H1 (cell line): ENCODE data around the gene RBM26. TPM values are rescaled to one million over a fixed set of nuclear protein-coding genes. Genes with fewer than 3 reads are reported as not detected.

Source experiments
- CTCF ChIA-PET: fragments of 300-600 bp; sonication (Branson Sonifier 250); formaldehyde crosslinking; loops from one replicate; lab custom pipeline; 2021; ENCODE audit not compliant: partially characterized antibody; lab: Charles Lee
- POLR2A ChIA-PET: fragments of 300-600 bp; sonication (Branson Sonifier 250); formaldehyde crosslinking; loops from one replicate; lab custom pipeline; 2021; ENCODE audit warnings: inconsistent platforms; ENCODE audit not compliant: partially characterized antibody; lab: Charles Lee
- DNase-seq, 2 experiments: peaks; one replicate each; pipeline versions ENCODE4 v3.0.0 to v3.0.0-alpha.2; 2010 to 2022; ENCODE audit warnings: low spot score in 2 of 2, low read depth in 1 of 2, mixed read lengths in 1 of 2
- FAIRE-seq: peaks from 2 replicates; lab custom pipeline; 2011; peaks lifted over from hg19 to GRCh38; lab: Jason Lieb, UNC
- H2AFZ ChIP-seq: 2 replicates; pipeline ENCODE4 v1.8.1; 2012; ENCODE audit warnings: low read length, inconsistent platforms
- H2AK5ac ChIP-seq: 2 replicates; pipeline ENCODE4 v1.6.1; 2013; ENCODE audit warnings: low read depth, low read length
- H2BK120ac ChIP-seq: replicated peaks from 2 replicates; pipeline ENCODE3; 2013; ENCODE audit warnings: low read depth, low read length, inconsistent platforms
- H2BK12ac ChIP-seq: 2 replicates; pipeline ENCODE4 v1.6.1; 2013; ENCODE audit warnings: low read depth, low read length
- H2BK15ac ChIP-seq: 2 replicates; pipeline ENCODE4 v1.6.1; 2013; ENCODE audit warnings: low read length
- H2BK20ac ChIP-seq: 2 replicates; pipeline ENCODE4 v1.6.1; 2013; ENCODE audit warnings: low read length
- H2BK5ac ChIP-seq: 2 replicates; pipeline ENCODE4 v1.6.1; 2013; ENCODE audit warnings: low read depth, low read length
- H3K14ac ChIP-seq: 2 replicates; pipeline ENCODE4 v1.6.1; 2013; ENCODE audit warnings: inconsistent platforms; ENCODE audit not compliant: insufficient read length
- H3K18ac ChIP-seq: 2 replicates; pipeline ENCODE4 v1.6.1; 2013; ENCODE audit warnings: low read length; ENCODE audit errors: extremely low read depth
- H3K23ac ChIP-seq: 2 replicates; pipeline ENCODE4 v1.6.1; 2013; ENCODE audit warnings: inconsistent platforms; ENCODE audit not compliant: insufficient read length
- H3K23me2 ChIP-seq: 2 replicates; pipeline ENCODE4 v1.6.1; 2013; ENCODE audit warnings: low read depth, low read length
- H3K27ac ChIP-seq: 2 replicates; pipeline ENCODE4 v1.6.1; 2011; ENCODE audit warnings: low read depth, low read length, inconsistent platforms
- H3K27me3 ChIP-seq, 4 experiments: replicated peaks in 1 of 4; 1 replicate in 1 of 4; 2 replicates in 3 of 4; pipeline versions ENCODE4 v1.6.1 to v1.8.1; 2011 to 2013; ENCODE audit warnings: low read length in 3 of 4, mild to moderate bottlenecking in 3 of 4, inconsistent platforms in 2 of 4, mixed read lengths in 2 of 4, moderate library complexity in 1 of 4; ENCODE audit not compliant: control insufficient read depth in 3 of 4, insufficient read depth in 3 of 4; ENCODE audit errors: extremely low read depth in 1 of 4
- H3K36me3 ChIP-seq, 4 experiments: 2 replicates each; pipeline versions ENCODE4 v1.6.1 to v1.8.1; 2011 to 2013; ENCODE audit warnings: mild to moderate bottlenecking in 4 of 4, low read length in 3 of 4, moderate library complexity in 2 of 4, control low read depth in 1 of 4, inconsistent platforms in 1 of 4; ENCODE audit not compliant: insufficient read depth in 4 of 4, control insufficient read depth in 2 of 4
- H3K4ac ChIP-seq: replicated peaks from 2 replicates; pipeline ENCODE3; 2013; ENCODE audit warnings: low read length, low read depth, mixed read lengths, inconsistent platforms; ENCODE audit not compliant: insufficient read length
- H3K4me1 ChIP-seq, 4 experiments: replicated peaks in 1 of 4; 1 replicate in 1 of 4; 2 replicates in 3 of 4; pipeline versions ENCODE4 v1.6.1 to v1.8.1; 2011 to 2013; ENCODE audit warnings: low read length in 3 of 4, inconsistent platforms in 2 of 4, mixed read lengths in 1 of 4; ENCODE audit not compliant: insufficient read depth in 4 of 4, control insufficient read depth in 3 of 4
- H3K4me2 ChIP-seq, 2 experiments: 2 replicates each; pipeline versions ENCODE4 v1.6.1 to v1.8.1; 2011 to 2013; ENCODE audit warnings: low read depth in 2 of 2, low read length in 2 of 2, control low read depth in 1 of 2, inconsistent platforms in 1 of 2, mild to moderate bottlenecking in 1 of 2; ENCODE audit not compliant: insufficient read depth in 1 of 2
- H3K4me3 ChIP-seq, 4 experiments: fragments of 200-600, 300-600 bp in 1 of 4; sonication (generic), shearing (Covaris generic), sonication (Bioruptor Twin) in 1 of 4; 2 replicates each; pipeline versions ENCODE4 v1.5.1 to v1.8.1; 2011 to 2016; ENCODE audit warnings: low read length in 4 of 4, low read depth in 3 of 4, control low read depth in 2 of 4, inconsistent platforms in 2 of 4, mild to moderate bottlenecking in 2 of 4, mixed read lengths in 1 of 4, moderate library complexity in 1 of 4; ENCODE audit not compliant: insufficient read depth in 2 of 4; ENCODE audit errors: extremely low read depth in 1 of 4
- H3K56ac ChIP-seq: replicated peaks from 2 replicates; pipeline ENCODE3; 2013; ENCODE audit warnings: low read depth, mild to moderate bottlenecking, mixed read lengths, low read length, inconsistent platforms; ENCODE audit not compliant: insufficient read length
- H3K79me1 ChIP-seq: 2 replicates; pipeline ENCODE4 v1.6.1; 2013; ENCODE audit warnings: low read depth, low read length, control low read depth
- H3K79me2 ChIP-seq, 2 experiments: 2 replicates each; pipeline versions ENCODE4 v1.6.1 to v1.8.1; 2012 to 2013; ENCODE audit warnings: low read length in 2 of 2, mild to moderate bottlenecking in 2 of 2, inconsistent platforms in 1 of 2; ENCODE audit not compliant: insufficient read depth in 2 of 2, control insufficient read depth in 1 of 2
- H3K9ac ChIP-seq, 4 experiments: replicated peaks in 1 of 4; 1 replicate in 1 of 4; 2 replicates in 3 of 4; pipeline versions ENCODE4 v1.6.1 to v1.8.1; 2011 to 2013; ENCODE audit warnings: low read depth in 3 of 4, low read length in 3 of 4, control low read depth in 2 of 4, mild to moderate bottlenecking in 2 of 4, moderate library complexity in 2 of 4, inconsistent platforms in 1 of 4; ENCODE audit errors: extremely low read depth in 1 of 4
- H3K9me3 ChIP-seq, 2 experiments: 2 replicates each; pipeline versions ENCODE4 v1.6.1 to v1.8.1; 2012 to 2013; ENCODE audit warnings: mild to moderate bottlenecking in 2 of 2, moderate library complexity in 2 of 2, control low read depth in 1 of 2, inconsistent platforms in 1 of 2, low read depth in 1 of 2, low read length in 1 of 2, mixed read lengths in 1 of 2; ENCODE audit not compliant: insufficient read depth in 2 of 2
- H4K20me1 ChIP-seq, 2 experiments: replicated peaks in 1 of 2; 2 replicates each; pipeline versions ENCODE3 to v1.8.1; 2011 to 2013; ENCODE audit warnings: inconsistent platforms in 2 of 2, low read length in 2 of 2, mild to moderate bottlenecking in 1 of 2; ENCODE audit not compliant: insufficient read depth in 2 of 2, control insufficient read depth in 1 of 2
- H4K5ac ChIP-seq: 2 replicates; pipeline ENCODE4 v1.6.1; 2013; ENCODE audit warnings: low read length, low read depth, mixed read lengths, inconsistent platforms; ENCODE audit not compliant: insufficient read length
- H4K8ac ChIP-seq: 2 replicates; pipeline ENCODE4 v1.8.0; 2013; ENCODE audit warnings: mild to moderate bottlenecking, moderate library complexity, low read length, inconsistent platforms; ENCODE audit not compliant: insufficient read depth; ENCODE audit errors: extremely low read depth
- H4K91ac ChIP-seq: replicated peaks from 2 replicates; pipeline ENCODE3; 2013; ENCODE audit warnings: low read length, mixed read lengths, inconsistent platforms; ENCODE audit not compliant: insufficient read length
- BRCA1 ChIP-seq: IDR thresholded peaks from 2 replicates; pipeline ENCODE4 v1.6.1; 2012; ENCODE audit warnings: low read depth, low read length, improper control_type of control experiment
- CHD2 ChIP-seq: IDR thresholded peaks from 2 replicates; pipeline ENCODE4 v1.6.1; 2012; ENCODE audit warnings: low read length, improper control_type of control experiment
- CREB1 ChIP-seq: IDR thresholded peaks from 2 replicates; pipeline ENCODE4 v1.6.1; 2012; ENCODE audit warnings: inconsistent platforms
- JUN ChIP-seq: IDR thresholded peaks from 2 replicates; pipeline ENCODE4 v1.6.1; 2011; ENCODE audit warnings: low read depth, mild to moderate bottlenecking, improper control_type of control experiment, low read length
- MAFK ChIP-seq: IDR thresholded peaks from 2 replicates; pipeline ENCODE4 v1.6.1; 2012; ENCODE audit warnings: low read depth, mild to moderate bottlenecking, improper control_type of control experiment, low read length
- NANOG ChIP-seq: IDR thresholded peaks from 2 replicates; pipeline ENCODE4 v1.6.1; 2011; ENCODE audit warnings: low read length, low read depth, mild to moderate bottlenecking, inconsistent platforms; ENCODE audit not compliant: insufficient read depth, poor library complexity, severe bottlenecking
- PHF8 ChIP-seq: fragments of 200-600 bp; sonication (generic); conservative IDR thresholded peaks from 2 replicates; pipeline ENCODE4 v1.7.1; 2012; ENCODE audit warnings: low read depth, mild to moderate bottlenecking, inconsistent platforms, low read length, moderate library complexity
- RBBP5 ChIP-seq: IDR thresholded peaks from 2 replicates; pipeline ENCODE4 v1.7.1; 2012; ENCODE audit warnings: low read depth, mild to moderate bottlenecking, inconsistent platforms, low read length, moderate library complexity, borderline replicate concordance
- SIN3A ChIP-seq, 2 experiments: IDR thresholded peaks in 1 of 2; conservative IDR thresholded peaks in 1 of 2; 2 replicates each; pipeline ENCODE4 v1.6.1; 2011 to 2012; ENCODE audit warnings: low read length in 2 of 2, improper control_type of control experiment in 1 of 2, low read depth in 1 of 2, mild to moderate bottlenecking in 1 of 2
- TAF7 ChIP-seq: optimal IDR thresholded peaks from 2 replicates; pipeline ENCODE3; 2011; ENCODE audit warnings: low read depth, mild to moderate bottlenecking, inconsistent platforms, low read length, moderate library complexity, borderline replicate concordance
- TCF12 ChIP-seq: IDR thresholded peaks from 2 replicates; pipeline ENCODE4 v1.6.1; 2011; ENCODE audit warnings: low read depth, mild to moderate bottlenecking, low read length
- TEAD4 ChIP-seq: IDR thresholded peaks from 2 replicates; pipeline ENCODE4 v1.6.1; 2012; ENCODE audit warnings: low read depth, low read length, inconsistent platforms, mixed read lengths
- YY1 ChIP-seq: IDR thresholded peaks from 2 replicates; pipeline ENCODE4 v1.6.1; 2011; ENCODE audit warnings: low read depth, mild to moderate bottlenecking, low read length
- WGBS, 2 experiments: shearing (Covaris generic) in 1 of 2; methylation state at CpG; one replicate each; pipeline versions ENCODE4 v1.1.6 to v1.1.7; 2013 to 2015; ENCODE audit warnings: low lambda C conversion rate in 2 of 2, mixed read lengths in 2 of 2, inconsistent platforms in 1 of 2, low coverage in 1 of 2, missing lambda C conversion rate in 1 of 2; ENCODE audit not compliant: insufficient replicate concordance in 2 of 2, insufficient coverage in 1 of 2, insufficient read length in 1 of 2; ENCODE audit errors: extremely low coverage in 1 of 2, missing lambda C conversion rate in 1 of 2; 5-methylcytosine and 5-hydroxymethylcytosine counted together
- polyA plus RNA-seq, 7 experiments: library from polyadenylated mRNA; depleted of rRNA in 3 of 7; stranded (reverse) in 5 of 7; unstranded in 2 of 7; fragments of >200 nt in 5 of 7; fragments of 200-250 nt in 2 of 7; gene quantifications; 1 replicate in 5 of 7; 2 replicates in 1 of 7; 4 replicates in 1 of 7; pipeline versions ENCODE4 v1.2.1 to v1.2.3, GENCODE V29; 2011 to 2013; ENCODE audit warnings: missing spikeins in 2 of 7, mixed read lengths in 2 of 7
- total RNA-seq: library from RNA; stranded (reverse); fragmentation: NEBNext Ultra II Directional; extraction: Animal tissue kit (Norgen Biotek cat#: 25700); gene quantifications from 2 replicates; pipeline ENCODE4 v1.2.1, GENCODE V29; 2021

Gene RBM26
- total and polyA plus RNA-seq, 2 of the 8 experiments (the other 6 are each of a cell fraction or from before 2014, with no cell fraction given): 20.3 to 65.5 TPM

- H3K27me3 ChIP-seq: no peaks in the 10 kb centered on the region
- H2AK5ac ChIP-seq: no peak overlapping the region
- no peak overlapping the region for H4K8ac ChIP-seq
- H3K27ac ChIP-seq: no peak overlapping the region
- ChIA-PET POLR2A (interaction anchor here (1.1 kb wide), 1 partner anchor 9 kb away, joined by 3 read pairs; no protein-coding TSS in a partner anchor), CTCF (no interaction called here)
- H3K36me3 ChIP-seq: peaks cover 5 to 76% (median 19%) of the 10 kb centered on the region in 4 experiments; a peak in 6 of 8 replicates
- H3K56ac ChIP-seq: no peak overlapping the region
- WGBS, 2 experiments: 63% methylated on average over 2 of the region's 2 CpGs; no CpG with 5 or more reads in 1 of the 2 experiments
- H3K18ac ChIP-seq: no peak overlapping the region
- no peak overlapping the region for H2AFZ ChIP-seq
- H2BK5ac ChIP-seq: no peak overlapping the region
- no peak overlapping the region for H3K14ac ChIP-seq
- H3K23ac ChIP-seq: no peak overlapping the region
- no peak overlapping the region for H3K4me3 ChIP-seq
- no peaks in the 10 kb centered on the region for H3K23me2 ChIP-seq
- H3K4me2 ChIP-seq: no peak overlapping the region
- H3K9me3 ChIP-seq: no peaks in the 10 kb centered on the region
- no peak overlapping the region for H2BK20ac ChIP-seq
- no peak overlapping the region for H3K9ac ChIP-seq
- H3K79me1 ChIP-seq: no peaks in the 10 kb centered on the region
- H2BK12ac ChIP-seq: no peak overlapping the region
- no peak overlapping the region for H3K4ac ChIP-seq
- no peak for TF ChIP-seq JUN
- no peak for TF ChIP-seq YY1
- no peak for TF ChIP-seq PHF8
- no peak for TF ChIP-seq MAFK
- TF ChIP-seq BRCA1: no peak
- TF ChIP-seq CREB1: no peak
- no peak for TF ChIP-seq TCF12
- no peak for TF ChIP-seq CHD2
- TF ChIP-seq SIN3A (conservative IDR thresholded peaks at IDR 0.05 in 1 of 2, IDR thresholded peaks at IDR 0.05 in 1 of 2; ENCODE audit: low read depth in 1 of 2, low read length in 2 of 2): no peak
- no peak for TF ChIP-seq RBBP5
- TF ChIP-seq TEAD4: no peak
- TF ChIP-seq NANOG: no peak
- TF ChIP-seq TAF7: no peak
- H4K20me1 ChIP-seq: peaks cover 0 to 2% of the 10 kb centered on the region in 2 experiments
- H2BK15ac ChIP-seq: no peak overlapping the region
- H2BK120ac ChIP-seq: no peak overlapping the region
- H4K5ac ChIP-seq: no peak overlapping the region
- DNase-seq (no peak), FAIRE-seq (no peak)
- H4K91ac ChIP-seq: no peak overlapping the region
- no peaks in the 10 kb centered on the region for H3K4me1 ChIP-seq
- no peaks in the 10 kb centered on the region for H3K79me2 ChIP-seq
Observed at GRCh38 chr13:79353693-79354092, 52.4 kb downstream of the RBM26 start.
